22Rv1 (cell line): ENCODE data around the gene TCF12.

Experiments used
- ZFX ChIP-seq: fragments of 450-650 bp; IDR thresholded peaks from 2 replicates; pipeline ENCODE4 v1.6.1; 2017; ENCODE audit warnings: antibody characterized with exemption, borderline replicate concordance
- TF ChIP-seq, protein P1 (sequence below): fragments of 450-650 bp; IDR thresholded peaks from 2 replicates; pipeline ENCODE4 v1.5.1; 2017; ENCODE audit warnings: mild to moderate bottlenecking

- TF ChIP-seq, protein P1, sequence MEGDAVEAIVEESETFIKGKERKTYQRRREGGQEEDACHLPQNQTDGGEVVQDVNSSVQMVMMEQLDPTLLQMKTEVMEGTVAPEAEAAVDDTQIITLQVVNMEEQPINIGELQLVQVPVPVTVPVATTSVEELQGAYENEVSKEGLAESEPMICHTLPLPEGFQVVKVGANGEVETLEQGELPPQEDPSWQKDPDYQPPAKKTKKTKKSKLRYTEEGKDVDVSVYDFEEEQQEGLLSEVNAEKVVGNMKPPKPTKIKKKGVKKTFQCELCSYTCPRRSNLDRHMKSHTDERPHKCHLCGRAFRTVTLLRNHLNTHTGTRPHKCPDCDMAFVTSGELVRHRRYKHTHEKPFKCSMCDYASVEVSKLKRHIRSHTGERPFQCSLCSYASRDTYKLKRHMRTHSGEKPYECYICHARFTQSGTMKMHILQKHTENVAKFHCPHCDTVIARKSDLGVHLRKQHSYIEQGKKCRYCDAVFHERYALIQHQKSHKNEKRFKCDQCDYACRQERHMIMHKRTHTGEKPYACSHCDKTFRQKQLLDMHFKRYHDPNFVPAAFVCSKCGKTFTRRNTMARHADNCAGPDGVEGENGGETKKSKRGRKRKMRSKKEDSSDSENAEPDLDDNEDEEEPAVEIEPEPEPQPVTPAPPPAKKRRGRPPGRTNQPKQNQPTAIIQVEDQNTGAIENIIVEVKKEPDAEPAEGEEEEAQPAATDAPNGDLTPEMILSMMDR: no peak
- no peak for TF ChIP-seq ZFX
Measured at GRCh38 chr15:56886363-56886931, 32.0 kb upstream of the TCF12 start.
